Measurements from ENCODE around the gene PTCH1. TPM values are rescaled to one million over a fixed set of nuclear protein-coding genes. Genes with fewer than 3 reads are reported as not detected.

Gene PTCH1
- total RNA-seq, 1 donor: 3.3 TPM

DNA sequence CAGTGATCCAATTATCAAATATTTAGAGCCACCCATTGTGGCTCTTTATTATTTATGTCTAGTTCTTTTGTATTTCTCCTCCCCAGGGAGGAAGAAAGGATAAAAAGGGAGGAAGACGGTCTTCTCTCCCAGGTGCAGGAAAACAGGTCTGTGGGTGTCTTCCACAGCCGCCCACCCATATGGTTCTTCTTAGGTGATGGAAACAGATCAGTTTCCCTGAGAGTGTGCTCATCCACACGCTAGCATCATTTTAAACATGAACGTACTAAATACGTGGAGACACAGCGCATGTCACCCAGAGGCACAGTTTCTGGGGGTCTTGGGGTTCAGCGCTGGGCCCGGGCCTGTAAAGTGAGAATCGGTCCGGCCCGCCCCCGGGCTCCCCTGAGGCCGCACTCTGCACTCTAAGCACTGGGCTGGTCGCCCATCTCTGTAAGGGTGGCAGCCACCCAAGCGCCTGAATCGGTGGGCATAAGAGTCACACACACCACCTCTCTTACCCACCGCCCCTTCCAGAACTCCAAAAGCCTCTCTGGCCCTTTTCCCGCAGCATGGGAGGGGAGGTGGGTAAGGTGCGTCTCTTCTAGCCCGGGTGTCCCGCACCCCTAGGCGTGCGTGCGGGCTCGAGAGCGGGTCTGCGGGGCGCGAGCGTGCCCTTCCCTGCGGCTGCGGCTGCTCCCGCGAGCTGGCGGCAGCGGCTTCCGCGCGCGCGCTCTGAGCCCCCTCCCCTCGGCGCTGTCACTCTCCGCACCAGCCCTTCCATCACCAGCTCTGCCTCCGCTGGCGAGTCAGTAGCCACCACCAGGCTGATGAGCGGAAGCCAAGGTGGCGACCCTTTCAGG is 1.3 kb downstream of the PTCH1 start:
- DNase-seq (ENCODE audit: insufficient read length, low spot score, missing footprints): peak; percentile 86
- no peaks in the 10 kb centered on the region for H3K36me3 ChIP-seq (ENCODE audit: insufficient read depth, low read length)
- no peaks in the 10 kb centered on the region for H3K79me2 ChIP-seq (ENCODE audit: insufficient read depth, low read length)
- H3K27me3 ChIP-seq (ENCODE audit: insufficient read depth, low read length): peaks cover 13% of the 10 kb centered on the region
- TF ChIP-seq, protein P1, sequence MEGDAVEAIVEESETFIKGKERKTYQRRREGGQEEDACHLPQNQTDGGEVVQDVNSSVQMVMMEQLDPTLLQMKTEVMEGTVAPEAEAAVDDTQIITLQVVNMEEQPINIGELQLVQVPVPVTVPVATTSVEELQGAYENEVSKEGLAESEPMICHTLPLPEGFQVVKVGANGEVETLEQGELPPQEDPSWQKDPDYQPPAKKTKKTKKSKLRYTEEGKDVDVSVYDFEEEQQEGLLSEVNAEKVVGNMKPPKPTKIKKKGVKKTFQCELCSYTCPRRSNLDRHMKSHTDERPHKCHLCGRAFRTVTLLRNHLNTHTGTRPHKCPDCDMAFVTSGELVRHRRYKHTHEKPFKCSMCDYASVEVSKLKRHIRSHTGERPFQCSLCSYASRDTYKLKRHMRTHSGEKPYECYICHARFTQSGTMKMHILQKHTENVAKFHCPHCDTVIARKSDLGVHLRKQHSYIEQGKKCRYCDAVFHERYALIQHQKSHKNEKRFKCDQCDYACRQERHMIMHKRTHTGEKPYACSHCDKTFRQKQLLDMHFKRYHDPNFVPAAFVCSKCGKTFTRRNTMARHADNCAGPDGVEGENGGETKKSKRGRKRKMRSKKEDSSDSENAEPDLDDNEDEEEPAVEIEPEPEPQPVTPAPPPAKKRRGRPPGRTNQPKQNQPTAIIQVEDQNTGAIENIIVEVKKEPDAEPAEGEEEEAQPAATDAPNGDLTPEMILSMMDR (IDR thresholded peaks at IDR 0.05; ENCODE audit: extremely low read depth, low read depth, low read length): no peak
- H3K4me2 ChIP-seq (ENCODE audit: insufficient read depth, low read length): peak overlapping the region; percentile 73
- peak overlapping the region; percentile 62 for H3K4me3 ChIP-seq (ENCODE audit: insufficient read depth, low read length)
- H4K20me1 ChIP-seq (ENCODE audit: insufficient read depth, low read length): no peaks in the 10 kb centered on the region
- H2AFZ ChIP-seq (ENCODE audit: low read length): no peak overlapping the region
- peaks cover 23% of the 10 kb centered on the region for H3K4me1 ChIP-seq (ENCODE audit: insufficient read depth, low read length)
- no peak overlapping the region for H3K27ac ChIP-seq (ENCODE audit: low read depth, low read length)
- no peaks in the 10 kb centered on the region for H3K9me3 ChIP-seq (ENCODE audit: low read depth, low read length)

DNA sequence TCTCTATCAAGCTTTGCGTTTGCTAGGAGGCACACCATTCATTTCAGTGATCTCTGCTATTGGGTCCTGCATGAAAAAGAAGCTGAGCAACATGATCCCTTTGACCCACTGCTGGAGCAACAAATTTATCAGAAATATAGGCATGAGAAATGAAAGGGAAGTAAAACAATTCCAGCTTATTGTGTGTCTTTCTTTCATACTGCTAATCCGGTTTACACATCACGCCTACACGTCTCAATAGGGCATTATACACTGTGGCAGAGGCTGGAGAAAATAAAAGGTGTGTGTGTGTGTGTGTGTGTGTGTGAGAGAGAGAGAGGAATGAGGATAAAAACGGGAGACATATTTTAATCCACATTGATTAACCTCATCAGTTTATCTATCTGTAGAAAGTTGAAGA is 2.4 kb downstream of the PTCH1 start:
- Histone ChIP-seq H3K9me3 (ENCODE audit: low read depth, low read length) (no peaks in the 10 kb centered on the region), H4K20me1 (ENCODE audit: insufficient read depth, low read length) (no peaks in the 10 kb centered on the region), H3K27me3 (ENCODE audit: insufficient read depth, low read length) (peaks cover 13% of the 10 kb centered on the region), H3K4me3 (ENCODE audit: insufficient read depth, low read length) (no peak overlapping the region), H2AFZ (ENCODE audit: low read length) (no peak overlapping the region), H3K4me1 (ENCODE audit: insufficient read depth, low read length) (peaks cover 30% of the 10 kb centered on the region), H3K27ac (ENCODE audit: low read depth, low read length) (no peak overlapping the region), H3K4me2 (ENCODE audit: insufficient read depth, low read length) (no peak overlapping the region), H3K79me2 (ENCODE audit: insufficient read depth, low read length) (no peaks in the 10 kb centered on the region), H3K36me3 (ENCODE audit: insufficient read depth, low read length) (no peaks in the 10 kb centered on the region)
- TF ChIP-seq, protein P1 (IDR thresholded peaks at IDR 0.05; ENCODE audit: extremely low read depth, low read depth, low read length): no peak
- no peak for DNase-seq (ENCODE audit: insufficient read length, low spot score, missing footprints)

DNA sequence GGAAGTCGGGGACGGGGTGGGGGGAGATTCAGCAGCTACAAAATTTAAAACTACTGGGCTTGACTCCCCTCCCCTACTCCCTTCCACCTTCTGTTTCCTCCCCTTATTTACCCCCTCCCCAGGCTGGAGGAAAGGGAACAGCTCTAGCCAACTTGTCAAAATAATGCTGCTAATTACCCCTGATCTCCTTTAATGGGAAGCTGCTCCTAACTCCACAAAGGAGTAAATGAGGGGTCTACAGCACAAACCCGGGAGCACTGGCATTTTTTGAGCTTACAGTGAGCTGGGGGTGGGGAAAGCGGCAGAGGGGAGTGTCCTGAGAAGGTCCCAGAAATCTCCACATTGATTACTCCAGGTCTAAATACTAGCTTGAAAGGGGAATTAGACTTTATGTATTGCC is 3.1 kb downstream of the PTCH1 start:
- Histone ChIP-seq H3K4me1 (ENCODE audit: insufficient read depth, low read length) (peaks cover 31% of the 10 kb centered on the region), H4K20me1 (ENCODE audit: insufficient read depth, low read length) (no peaks in the 10 kb centered on the region), H3K4me3 (ENCODE audit: insufficient read depth, low read length) (no peak overlapping the region), H3K36me3 (ENCODE audit: insufficient read depth, low read length) (no peaks in the 10 kb centered on the region), H3K9me3 (ENCODE audit: low read depth, low read length) (no peaks in the 10 kb centered on the region), H3K4me2 (ENCODE audit: insufficient read depth, low read length) (no peak overlapping the region), H3K27me3 (ENCODE audit: insufficient read depth, low read length) (peaks cover 13% of the 10 kb centered on the region), H3K27ac (ENCODE audit: low read depth, low read length) (no peak overlapping the region), H2AFZ (ENCODE audit: low read length) (no peak overlapping the region), H3K79me2 (ENCODE audit: insufficient read depth, low read length) (no peaks in the 10 kb centered on the region)
- DNase-seq (ENCODE audit: insufficient read length, low spot score, missing footprints): no peak
- TF ChIP-seq, protein P1 (IDR thresholded peaks at IDR 0.05; ENCODE audit: extremely low read depth, low read depth, low read length): no peak

DNA sequence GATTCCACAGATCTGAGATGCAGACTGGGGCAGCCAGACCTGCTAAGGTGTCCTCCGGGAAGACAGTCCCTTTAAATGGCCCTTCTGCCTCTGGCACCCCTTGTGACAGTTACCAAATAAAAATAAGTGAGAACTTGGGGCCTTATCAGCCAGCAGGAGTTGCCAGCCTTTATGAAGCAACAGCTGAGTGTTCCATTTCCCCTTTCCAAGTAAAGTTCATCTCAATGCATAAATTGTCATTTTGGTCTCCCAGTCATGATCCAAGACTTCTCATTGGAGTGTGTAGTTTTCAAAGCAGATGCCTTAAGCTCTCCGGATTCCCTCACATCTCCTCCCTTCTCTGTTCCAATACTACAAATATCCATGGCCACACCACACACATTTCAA is 4.1 kb downstream of the PTCH1 start:
- H3K36me3 ChIP-seq (ENCODE audit: insufficient read depth, low read length): no peaks in the 10 kb centered on the region
- H3K79me2 ChIP-seq (ENCODE audit: insufficient read depth, low read length): no peaks in the 10 kb centered on the region
- peak overlapping the region; percentile 79 for H2AFZ ChIP-seq (ENCODE audit: low read length)
- H3K9me3 ChIP-seq (ENCODE audit: low read depth, low read length): no peaks in the 10 kb centered on the region
- peak overlapping the region; percentile 99 for H3K4me2 ChIP-seq (ENCODE audit: insufficient read depth, low read length)
- H3K4me3 ChIP-seq (ENCODE audit: insufficient read depth, low read length): peak overlapping the region; percentile 95
- H3K27me3 ChIP-seq (ENCODE audit: insufficient read depth, low read length): peaks cover 13% of the 10 kb centered on the region
- H4K20me1 ChIP-seq (ENCODE audit: insufficient read depth, low read length): no peaks in the 10 kb centered on the region
- no peak for DNase-seq (ENCODE audit: insufficient read length, low spot score, missing footprints)
- TF ChIP-seq, protein P1 (IDR thresholded peaks at IDR 0.05; ENCODE audit: extremely low read depth, low read depth, low read length): no peak
- no peak overlapping the region for H3K27ac ChIP-seq (ENCODE audit: low read depth, low read length)
- peaks cover 31% of the 10 kb centered on the region for H3K4me1 ChIP-seq (ENCODE audit: insufficient read depth, low read length)
